IMR-90 (cell line): ENCODE measurements around the gene ASB3. TPM values are rescaled to one million over a fixed set of nuclear protein-coding genes. Genes with fewer than 3 reads are reported as not detected.

ENCODE experiments used
- ATAC-seq: fragments of 200-7000 bp; cut with Tn5 transposase; 2 replicates; pipeline ENCODE4 v1.9.1; 2020; ENCODE audit warnings: low read depth, mild to moderate bottlenecking, moderate library complexity
- BruUV-seq: library from RNA; stranded (reverse); fragments of 400-500 nt; replicated peaks from 2 replicates; lab custom pipeline; 2021; lab: Mats Ljungman, UMichigan
- CTCF ChIA-PET: fragments of 300-600 bp; formaldehyde crosslinking; extraction: SDS; loops from one replicate; lab custom pipeline; 2021; ENCODE audit warnings: antibody characterized with exemption; lab: Yijun Ruan, JAX
- POLR2A ChIA-PET: fragments of 300-600 bp; sonication (Branson Sonifier 250); formaldehyde crosslinking; loops from one replicate; lab custom pipeline; 2022; ENCODE audit warnings: antibody characterized with exemption; ENCODE audit not compliant: unreplicated experiment; lab: Charles Lee
- DNase-seq: peaks from one replicate; pipeline ENCODE4 v3.0.0; 2013
- H2AFZ ChIP-seq: replicated peaks from 2 replicates; pipeline ENCODE3; 2013; ENCODE audit warnings: low read length, mild to moderate bottlenecking; ENCODE audit not compliant: poor library complexity
- H2AK5ac ChIP-seq: 2 replicates; pipeline ENCODE4 v1.6.1; 2013; ENCODE audit warnings: low read depth, low read length, inconsistent platforms
- H2AK9ac ChIP-seq: replicated peaks from 2 replicates; pipeline ENCODE3; 2013; ENCODE audit warnings: mild to moderate bottlenecking, low read depth, low read length, moderate library complexity; ENCODE audit not compliant: poor library complexity
- H2BK120ac ChIP-seq: 2 replicates; pipeline ENCODE4 v1.6.1; 2013; ENCODE audit warnings: low read depth, low read length, inconsistent platforms
- H2BK15ac ChIP-seq: 3 replicates; pipeline ENCODE4 v1.6.1; 2013; ENCODE audit warnings: low read depth, low read length, inconsistent platforms
- H2BK20ac ChIP-seq: 2 replicates; pipeline ENCODE4 v1.6.1; 2013; ENCODE audit warnings: low read depth, mild to moderate bottlenecking, inconsistent platforms, low read length, moderate library complexity
- H2BK5ac ChIP-seq: 2 replicates; pipeline ENCODE4 v1.6.1; 2013; ENCODE audit warnings: mild to moderate bottlenecking, low read depth, low read length, inconsistent platforms; ENCODE audit not compliant: poor library complexity, severe bottlenecking
- H3K14ac ChIP-seq: replicated peaks from 2 replicates; pipeline ENCODE4 v1.6.1; 2013; ENCODE audit warnings: low read depth, low read length, inconsistent platforms
- H3K18ac ChIP-seq: 2 replicates; pipeline ENCODE4 v1.6.1; 2013; ENCODE audit warnings: low read depth, low read length, control low read depth
- H3K23ac ChIP-seq: 2 replicates; pipeline ENCODE4 v1.6.1; 2013; ENCODE audit warnings: low read depth, low read length, inconsistent platforms
- H3K27ac ChIP-seq: 2 replicates; pipeline ENCODE4 v1.5.1; 2013; ENCODE audit warnings: mild to moderate bottlenecking, control low read depth, low read length; ENCODE audit not compliant: insufficient read depth
- H3K27me3 ChIP-seq: 2 replicates; pipeline ENCODE4 v1.6.1; 2013; ENCODE audit warnings: low read length; ENCODE audit not compliant: control insufficient read depth, insufficient read depth
- H3K36me3 ChIP-seq: 2 replicates; pipeline ENCODE4 v1.6.1; 2013; ENCODE audit warnings: low read length, mixed read lengths; ENCODE audit not compliant: control insufficient read depth, insufficient read depth
- H3K4ac ChIP-seq: 2 replicates; pipeline ENCODE4 v1.6.1; 2013; ENCODE audit warnings: low read depth, low read length, inconsistent platforms
- H3K4me1 ChIP-seq: 2 replicates; pipeline ENCODE4 v1.6.1; 2013; ENCODE audit warnings: low read length, mixed read lengths; ENCODE audit not compliant: control insufficient read depth, insufficient read depth
- H3K4me2 ChIP-seq: 2 replicates; pipeline ENCODE4 v1.6.1; 2013; ENCODE audit warnings: low read depth, mild to moderate bottlenecking, control low read depth, low read length, moderate library complexity
- H3K4me3 ChIP-seq: 2 replicates; pipeline ENCODE4 v1.5.1; 2013; ENCODE audit warnings: low read depth, mild to moderate bottlenecking, control low read depth, low read length, moderate library complexity; ENCODE audit not compliant: insufficient read depth
- H3K56ac ChIP-seq: 2 replicates; pipeline ENCODE4 v1.6.1; 2013; ENCODE audit warnings: low read length, inconsistent platforms; ENCODE audit not compliant: insufficient read depth; ENCODE audit errors: extremely low read depth
- H3K79me1 ChIP-seq, 2 experiments: 2 replicates each; pipeline ENCODE4 v1.6.1; 2013; ENCODE audit warnings: low read length in 2 of 2, inconsistent platforms in 1 of 2, low read depth in 1 of 2
- H3K9ac ChIP-seq: 2 replicates; pipeline ENCODE4 v1.6.1; 2013; ENCODE audit warnings: low read depth, low read length, control low read depth
- H3K9me1 ChIP-seq: 2 replicates; pipeline ENCODE4 v1.6.1; 2013; ENCODE audit warnings: low read length, inconsistent platforms; ENCODE audit not compliant: insufficient read depth
- H3K9me3 ChIP-seq: 2 replicates; pipeline ENCODE4 v1.6.1; 2013; ENCODE audit warnings: low read length; ENCODE audit not compliant: control insufficient read depth, insufficient read depth
- H4K20me1 ChIP-seq: 2 replicates; pipeline ENCODE4 v1.6.1; 2013; ENCODE audit warnings: low read length, inconsistent platforms; ENCODE audit not compliant: insufficient read depth
- H4K5ac ChIP-seq: 2 replicates; pipeline ENCODE4 v1.6.1; 2013; ENCODE audit warnings: mild to moderate bottlenecking, low read depth, low read length, control low read depth
- H4K8ac ChIP-seq, 2 experiments: 2 replicates each; pipeline ENCODE4 v1.6.1; 2013; ENCODE audit warnings: low read depth in 2 of 2, low read length in 2 of 2, control low read depth in 1 of 2, inconsistent platforms in 1 of 2
- H4K91ac ChIP-seq: 2 replicates; pipeline ENCODE4 v1.6.1; 2013; ENCODE audit warnings: low read depth, low read length, inconsistent platforms; ENCODE audit not compliant: insufficient read depth
- BHLHE40 ChIP-seq: fragments of 150-350 bp; IDR thresholded peaks from 2 replicates; pipeline ENCODE4 v1.6.1; 2016; ENCODE audit warnings: mild to moderate bottlenecking, low read depth, low read length
- CHD1 ChIP-seq: IDR thresholded peaks from 2 replicates; pipeline ENCODE4 v1.6.1; 2012; ENCODE audit warnings: low read depth, low read length, improper control_type of control experiment
- MAFK ChIP-seq: IDR thresholded peaks from 2 replicates; pipeline ENCODE4 v1.6.1; 2012; ENCODE audit warnings: low read depth, low read length, improper control_type of control experiment
- MAZ ChIP-seq: IDR thresholded peaks from 2 replicates; pipeline ENCODE4 v1.6.1; 2012; ENCODE audit warnings: low read depth, mild to moderate bottlenecking, low read length, improper control_type of control experiment, moderate library complexity, borderline replicate concordance
- NFE2L2 ChIP-seq: fragments of 150-350 bp; IDR thresholded peaks from 2 replicates; pipeline ENCODE4 v1.6.1; 2016; ENCODE audit warnings: low read depth, mild to moderate bottlenecking, low read length
- POLR2A ChIP-seq: IDR thresholded peaks from 2 replicates; pipeline ENCODE4 v1.6.1; 2012; ENCODE audit warnings: mild to moderate bottlenecking, low read depth, low read length
- RAD21 ChIP-seq: IDR thresholded peaks from 2 replicates; pipeline ENCODE4 v1.6.1; 2012; ENCODE audit warnings: low read length, improper control_type of control experiment
- RCOR1 ChIP-seq: IDR thresholded peaks from 2 replicates; pipeline ENCODE4 v1.6.1; 2012; ENCODE audit warnings: mild to moderate bottlenecking, low read length, improper control_type of control experiment; ENCODE audit not compliant: insufficient replicate concordance
- RFX5 ChIP-seq: IDR thresholded peaks from 2 replicates; pipeline ENCODE4 v1.8.0; 2012; ENCODE audit warnings: low read depth, mild to moderate bottlenecking, low read length, moderate library complexity
- SMC3 ChIP-seq: fragments of 150-350 bp; IDR thresholded peaks from 2 replicates; pipeline ENCODE4 v1.6.1; 2016; ENCODE audit warnings: low read depth, mild to moderate bottlenecking, antibody characterized with exemption, low read length, moderate library complexity
- whole genome bisulfite sequencing, 2 experiments: methylation state at CpG; one replicate each; pipeline versions ENCODE4 v1.1.5 to v1.1.7; 2013; ENCODE audit warnings: missing lambda C conversion rate in 2 of 2; ENCODE audit not compliant: insufficient read length in 1 of 2; ENCODE audit errors: extremely low coverage in 2 of 2; 5-methylcytosine and 5-hydroxymethylcytosine counted together
- dilution Hi-C: fragments of 300-500 bp; cut with HindIII; formaldehyde crosslinking; loops from one replicate; pipeline ENCODE4 v1.14.3; 2018; ENCODE audit warnings: low sequenced_read_pairs; ENCODE audit not compliant: unreplicated experiment
- in situ Hi-C: fragments of 300-500 bp; cut with MboI; formaldehyde crosslinking; loops from 3 replicates; pipeline ENCODE4 v1.14.3; 2019; ENCODE audit warnings: low sequenced_read_pairs, inconsistent platforms, mixed read lengths
- intact Hi-C: fragments of 100-400 bp; cut with micrococcal nuclease; formaldehyde crosslinking; loops from 2 replicates; pipeline ENCODE4 v1.10.0; 2022
- polyA plus RNA-seq, 3 experiments: library from polyadenylated mRNA; depleted of rRNA; stranded (reverse); fragments of >200 nt; gene quantifications; 2 replicates each; pipeline ENCODE4 v1.2.3, GENCODE V29; 2012; ENCODE audit warnings: low replicate concordance in 1 of 3
- total RNA-seq: library from RNA; depleted of rRNA; stranded (reverse); fragments of >200 nt; gene quantifications from 2 replicates; pipeline ENCODE4 v1.2.3, GENCODE V29; 2012
- TF ChIP-seq, protein P1 (sequence below): fragments of 150-350 bp; IDR thresholded peaks from 2 replicates; pipeline ENCODE4 v1.6.1; 2017; ENCODE audit warnings: mild to moderate bottlenecking, antibody characterized with exemption, low read length, low read depth
- TF ChIP-seq, protein P2 (sequence below): fragments of 150-350 bp; IDR thresholded peaks from 2 replicates; pipeline ENCODE4 v1.6.1; 2016; ENCODE audit warnings: low read depth, mild to moderate bottlenecking, low read length, moderate library complexity, borderline replicate concordance
- TF ChIP-seq, protein P3 (sequence below): conservative IDR thresholded peaks from 2 replicates; pipeline ENCODE4 v1.5.1; 2012; ENCODE audit warnings: mild to moderate bottlenecking, low read depth, low read length, improper control_type of control experiment

Gene ASB3
- total and polyA plus RNA-seq, 2 of the 4 experiments (the other 2 are of a cell fraction) = 19.2 to 36.2 TPM

DNA sequence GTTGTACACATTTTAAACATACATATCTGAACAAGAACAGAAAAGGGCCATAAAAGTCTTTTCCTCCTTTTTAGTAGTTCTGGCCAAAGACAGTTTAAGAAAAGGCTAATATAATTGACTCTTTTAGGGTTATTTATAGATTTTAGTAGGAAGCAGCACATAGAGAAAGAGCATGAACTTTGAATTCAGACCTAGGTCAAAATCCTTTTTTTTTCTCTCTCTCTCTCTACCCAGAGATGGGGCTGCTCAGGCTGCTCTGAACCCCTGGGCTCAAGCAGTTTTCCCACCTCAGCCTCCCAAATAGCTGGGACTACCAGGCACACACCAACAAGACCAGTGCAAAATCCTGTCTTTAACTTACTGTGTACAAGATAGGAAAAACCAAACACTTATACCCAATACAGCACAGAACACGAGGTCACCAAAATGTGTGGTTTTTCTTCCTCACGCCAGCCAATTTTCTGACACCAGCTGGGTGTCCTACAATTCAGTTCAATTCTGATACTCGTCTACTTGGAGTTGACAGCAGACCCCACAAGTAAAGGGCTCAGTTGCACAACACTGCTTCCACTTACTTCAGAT lies 32.2 kb upstream of the ASB3 start:
- no peak overlapping the region for H4K91ac ChIP-seq
- H3K18ac ChIP-seq = no peak overlapping the region
- H2BK5ac ChIP-seq = no peak overlapping the region
- TF ChIP-seq, protein P1, sequence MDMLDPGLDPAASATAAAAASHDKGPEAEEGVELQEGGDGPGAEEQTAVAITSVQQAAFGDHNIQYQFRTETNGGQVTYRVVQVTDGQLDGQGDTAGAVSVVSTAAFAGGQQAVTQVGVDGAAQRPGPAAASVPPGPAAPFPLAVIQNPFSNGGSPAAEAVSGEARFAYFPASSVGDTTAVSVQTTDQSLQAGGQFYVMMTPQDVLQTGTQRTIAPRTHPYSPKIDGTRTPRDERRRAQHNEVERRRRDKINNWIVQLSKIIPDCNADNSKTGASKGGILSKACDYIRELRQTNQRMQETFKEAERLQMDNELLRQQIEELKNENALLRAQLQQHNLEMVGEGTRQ = no peak
- TF ChIP-seq CHD1 (no peak), RCOR1 (no peak), POLR2A (no peak), MAFK (no peak), BHLHE40 (no peak), NFE2L2 (no peak), MAZ (no peak), RFX5 (no peak), RAD21 (no peak), SMC3 (no peak)
- TF ChIP-seq, protein P2, sequence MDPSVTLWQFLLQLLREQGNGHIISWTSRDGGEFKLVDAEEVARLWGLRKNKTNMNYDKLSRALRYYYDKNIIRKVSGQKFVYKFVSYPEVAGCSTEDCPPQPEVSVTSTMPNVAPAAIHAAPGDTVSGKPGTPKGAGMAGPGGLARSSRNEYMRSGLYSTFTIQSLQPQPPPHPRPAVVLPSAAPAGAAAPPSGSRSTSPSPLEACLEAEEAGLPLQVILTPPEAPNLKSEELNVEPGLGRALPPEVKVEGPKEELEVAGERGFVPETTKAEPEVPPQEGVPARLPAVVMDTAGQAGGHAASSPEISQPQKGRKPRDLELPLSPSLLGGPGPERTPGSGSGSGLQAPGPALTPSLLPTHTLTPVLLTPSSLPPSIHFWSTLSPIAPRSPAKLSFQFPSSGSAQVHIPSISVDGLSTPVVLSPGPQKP = no peak
- TF ChIP-seq, protein P3, sequence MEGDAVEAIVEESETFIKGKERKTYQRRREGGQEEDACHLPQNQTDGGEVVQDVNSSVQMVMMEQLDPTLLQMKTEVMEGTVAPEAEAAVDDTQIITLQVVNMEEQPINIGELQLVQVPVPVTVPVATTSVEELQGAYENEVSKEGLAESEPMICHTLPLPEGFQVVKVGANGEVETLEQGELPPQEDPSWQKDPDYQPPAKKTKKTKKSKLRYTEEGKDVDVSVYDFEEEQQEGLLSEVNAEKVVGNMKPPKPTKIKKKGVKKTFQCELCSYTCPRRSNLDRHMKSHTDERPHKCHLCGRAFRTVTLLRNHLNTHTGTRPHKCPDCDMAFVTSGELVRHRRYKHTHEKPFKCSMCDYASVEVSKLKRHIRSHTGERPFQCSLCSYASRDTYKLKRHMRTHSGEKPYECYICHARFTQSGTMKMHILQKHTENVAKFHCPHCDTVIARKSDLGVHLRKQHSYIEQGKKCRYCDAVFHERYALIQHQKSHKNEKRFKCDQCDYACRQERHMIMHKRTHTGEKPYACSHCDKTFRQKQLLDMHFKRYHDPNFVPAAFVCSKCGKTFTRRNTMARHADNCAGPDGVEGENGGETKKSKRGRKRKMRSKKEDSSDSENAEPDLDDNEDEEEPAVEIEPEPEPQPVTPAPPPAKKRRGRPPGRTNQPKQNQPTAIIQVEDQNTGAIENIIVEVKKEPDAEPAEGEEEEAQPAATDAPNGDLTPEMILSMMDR = no peak
- H3K4ac ChIP-seq = no peak overlapping the region
- H3K4me1 ChIP-seq = no peaks in the 10 kb centered on the region
- H3K4me2 ChIP-seq = no peak overlapping the region
- no peak overlapping the region for H3K14ac ChIP-seq
- no peak overlapping the region for H4K5ac ChIP-seq
- H2AFZ ChIP-seq = no peak overlapping the region
- peaks cover 16% of the 10 kb centered on the region for H3K36me3 ChIP-seq
- intact Hi-C loops (no loop called here), dilution Hi-C loops (no loop called here), in situ Hi-C loops (no loop called here)
- no peak for DNase-seq
- H3K27ac ChIP-seq = no peak overlapping the region
- no peaks in the 10 kb centered on the region for H3K27me3 ChIP-seq
- H2AK9ac ChIP-seq = peak overlapping the region; percentile 37
- 88% methylated on average over 2 of the region's 3 CpGs; no CpG with 5 or more reads in 1 of the 2 experiments for WGBS, 2 experiments
- H3K23ac ChIP-seq = no peak overlapping the region
- no peak overlapping the region for H4K8ac ChIP-seq
- no peak overlapping the region for H3K9ac ChIP-seq
- peaks cover 0 to 8% of the 10 kb centered on the region in 2 experiments; a peak in 2 of 4 replicates for H3K79me1 ChIP-seq
- H2BK120ac ChIP-seq = no peak overlapping the region
- no peak overlapping the region for H2BK20ac ChIP-seq
- ATAC-seq = no peak
- no peaks in the 10 kb centered on the region for H4K20me1 ChIP-seq
- no peak overlapping the region for H2AK5ac ChIP-seq
- peaks cover 7% of the 10 kb centered on the region for H3K9me1 ChIP-seq
- H2BK15ac ChIP-seq = no peak overlapping the region
- H3K56ac ChIP-seq = no peak overlapping the region
- H3K9me3 ChIP-seq = no peaks in the 10 kb centered on the region
- H3K4me3 ChIP-seq = no peak overlapping the region
- CTCF ChIA-PET = no interaction called here
- no TSS peak for BruUV-seq
- POLR2A ChIA-PET = no interaction called here
